ENCODE data around the gene ADGRG6. TPM values are rescaled to one million over a fixed set of nuclear protein-coding genes. Genes with fewer than 3 reads are reported as not detected.

Gene ADGRG6
- total and polyA plus RNA-seq, 2 donors from 2014 or later, result 2.6 to 32.8 TPM

- Histone ChIP-seq H3K4me1 (ENCODE audit: control insufficient read depth in 2 of 3, insufficient read depth in 2 of 3, low read depth in 1 of 3, low read length in 3 of 3) (no peaks in the 10 kb centered on the region), H3K9ac (ENCODE audit: low read length in 3 of 3) (no peak overlapping the region), H3K9me3 (ENCODE audit: control insufficient read depth in 2 of 3, insufficient read depth in 1 of 3, low read length in 3 of 3) (no peaks in the 10 kb centered on the region), H3K27me3 (ENCODE audit: control insufficient read depth, insufficient read depth, low read length) (no peaks in the 10 kb centered on the region), H3K36me3 (ENCODE audit: control insufficient read depth in 2 of 3, insufficient read depth in 3 of 3, low read length in 3 of 3) (no peaks in the 10 kb centered on the region), H3K27ac (ENCODE audit: low read depth in 2 of 2, low read length in 2 of 2) (no peak overlapping the region), H3K4me3 (ENCODE audit: low read length in 3 of 3) (no peak overlapping the region)
- TF ChIP-seq CTCF (IDR thresholded peaks at IDR 0.05; ENCODE audit: borderline replicate concordance, extremely low read depth, insufficient read depth), result no peak
- FAIRE-seq (no peak), DNase-seq (no peak)
- intact Hi-C loops (cut with DNase I), result no loop called here
These were observed 183.4 kb downstream of the ADGRG6 start for GRCh38 chr6:142485256-142485655.

GRCh38 chr6:142489722-142490610 is 188.2 kb downstream of the ADGRG6 start:
- Histone ChIP-seq H3K27me3 (ENCODE audit: control insufficient read depth, insufficient read depth, low read length) (no peaks in the 10 kb centered on the region), H3K9me3 (ENCODE audit: control insufficient read depth in 2 of 3, insufficient read depth in 1 of 3, low read length in 3 of 3) (no peaks in the 10 kb centered on the region), H3K27ac (ENCODE audit: low read depth in 2 of 2, low read length in 2 of 2) (no peak overlapping the region), H3K4me1 (ENCODE audit: control insufficient read depth in 2 of 3, insufficient read depth in 2 of 3, low read depth in 1 of 3, low read length in 3 of 3) (no peaks in the 10 kb centered on the region), H3K36me3 (ENCODE audit: control insufficient read depth in 2 of 3, insufficient read depth in 3 of 3, low read length in 3 of 3) (no peaks in the 10 kb centered on the region), H3K9ac (ENCODE audit: low read length in 3 of 3) (no peak overlapping the region), H3K4me3 (ENCODE audit: low read length in 3 of 3) (no peak overlapping the region)
- DNase-seq (no peak), FAIRE-seq (no peak)
- intact Hi-C loops (cut with DNase I), result no loop called here
- TF ChIP-seq CTCF (IDR thresholded peaks at IDR 0.05; ENCODE audit: borderline replicate concordance, extremely low read depth, insufficient read depth), result no peak

Other genes starting within 250 kb of the ADGRG6 start
- gene GJE1, start 169.1 kb upstream of the ADGRG6 start, total RNA-seq, result not detected
- not detected for gene GJE1, start 169.1 kb upstream of the ADGRG6 start, polyA plus RNA-seq (ENCODE audit: insufficient read depth, low read depth, low replicate concordance)
- not detected for gene NMBR, start 154.9 kb upstream of the ADGRG6 start, total RNA-seq
- gene NMBR, start 154.9 kb upstream of the ADGRG6 start, polyA plus RNA-seq (ENCODE audit: insufficient read depth, low read depth, low replicate concordance), result not detected
- gene VTA1, start 154.7 kb upstream of the ADGRG6 start, total RNA-seq, result 37.2 TPM
- gene VTA1, start 154.7 kb upstream of the ADGRG6 start, polyA plus RNA-seq (ENCODE audit: insufficient read depth, low read depth, low replicate concordance), result 32.9 TPM

All from kidney (tissue), 14 donors.